IPS-20b (cell line): ENCODE data around the gene MCF2L.

ENCODE experiments used
- H3K27ac ChIP-seq: one replicate; pipeline ENCODE4 v1.5.1; 2013; ENCODE audit warnings: low read length
- H3K27me3 ChIP-seq: 2 replicates; pipeline ENCODE4 v1.6.1; 2013; ENCODE audit warnings: mild to moderate bottlenecking, low read length, inconsistent platforms; ENCODE audit not compliant: insufficient read depth
- H3K36me3 ChIP-seq: 2 replicates; pipeline ENCODE4 v1.6.1; 2013; ENCODE audit warnings: low read depth, mild to moderate bottlenecking, inconsistent platforms, low read length, moderate library complexity; ENCODE audit not compliant: insufficient read depth
- H3K4me1 ChIP-seq: 2 replicates; pipeline ENCODE4 v1.6.1; 2013; ENCODE audit warnings: mild to moderate bottlenecking, control low read depth, inconsistent platforms, low read length, moderate library complexity; ENCODE audit not compliant: insufficient read depth
- H3K4me3 ChIP-seq: 2 replicates; pipeline ENCODE4 v1.5.1; 2013; ENCODE audit warnings: mild to moderate bottlenecking, low read length, inconsistent platforms
- H3K9ac ChIP-seq: 2 replicates; pipeline ENCODE4 v1.6.1; 2013; ENCODE audit warnings: low read depth, mild to moderate bottlenecking, inconsistent platforms, low read length, moderate library complexity
- H3K9me3 ChIP-seq: 2 replicates; pipeline ENCODE4 v1.6.1; 2013; ENCODE audit warnings: mild to moderate bottlenecking, low read depth, low read length, inconsistent platforms; ENCODE audit not compliant: insufficient read depth

The MCF2L gene

GRCh38 chr13:113117911-113118260 lies 148.9 kb downstream of the MCF2L start:
- Histone ChIP-seq H3K27ac (no peak overlapping the region), H3K36me3 (no peaks in the 10 kb centered on the region), H3K4me1 (no peaks in the 10 kb centered on the region; the same call in none of the 2 replicates), H3K27me3 (peaks cover 10% of the 10 kb centered on the region; the same call in 1 of the 2 replicates), H3K9ac (no peak overlapping the region), H3K9me3 (no peaks in the 10 kb centered on the region), H3K4me3 (no peak overlapping the region)

- Histone ChIP-seq H3K27me3 (peaks cover 4% of the 10 kb centered on the region; the same call in 1 of the 2 replicates), H3K36me3 (no peaks in the 10 kb centered on the region), H3K4me3 (no peak overlapping the region), H3K4me1 (no peaks in the 10 kb centered on the region; the same call in none of the 2 replicates), H3K9me3 (no peaks in the 10 kb centered on the region), H3K27ac (no peak overlapping the region), H3K9ac (no peak overlapping the region)
Measured at GRCh38 chr13:113118261-113119021, 149.4 kb downstream of the MCF2L start.

GRCh38 chr13:113119166-113119821 lies 150.3 kb downstream of the MCF2L start:
- Histone ChIP-seq H3K36me3 (no peaks in the 10 kb centered on the region), H3K4me1 (no peaks in the 10 kb centered on the region; the same call in none of the 2 replicates), H3K27me3 (no peaks in the 10 kb centered on the region), H3K4me3 (no peak overlapping the region), H3K9ac (no peak overlapping the region), H3K27ac (no peak overlapping the region), H3K9me3 (no peaks in the 10 kb centered on the region)

GRCh38 chr13:113119822-113120189 lies 150.8 kb downstream of the MCF2L start:
- no peaks in the 10 kb centered on the region for H3K27me3 ChIP-seq
- H3K27ac ChIP-seq: no peak overlapping the region
- no peaks in the 10 kb centered on the region for H3K9me3 ChIP-seq
- no peak overlapping the region for H3K4me3 ChIP-seq
- H3K4me1 ChIP-seq: no peaks in the 10 kb centered on the region; the same call in none of the 2 replicates
- H3K36me3 ChIP-seq: no peaks in the 10 kb centered on the region
- H3K9ac ChIP-seq: no peak overlapping the region

GRCh38 chr13:113120300-113121182 lies 151.5 kb downstream of the MCF2L start:
- H3K4me1 ChIP-seq: no peaks in the 10 kb centered on the region; the same call in none of the 2 replicates
- H3K9me3 ChIP-seq: no peaks in the 10 kb centered on the region
- no peak overlapping the region for H3K27ac ChIP-seq
- H3K27me3 ChIP-seq: no peaks in the 10 kb centered on the region
- no peaks in the 10 kb centered on the region for H3K36me3 ChIP-seq
- H3K4me3 ChIP-seq: no peak overlapping the region
- H3K9ac ChIP-seq: no peak overlapping the region

GRCh38 chr13:113121183-113121927 lies 152.3 kb downstream of the MCF2L start:
- no peaks in the 10 kb centered on the region for H3K36me3 ChIP-seq
- H3K27ac ChIP-seq: no peak overlapping the region
- H3K4me3 ChIP-seq: no peak overlapping the region
- H3K9me3 ChIP-seq: no peaks in the 10 kb centered on the region
- H3K9ac ChIP-seq: no peak overlapping the region
- H3K4me1 ChIP-seq: no peaks in the 10 kb centered on the region; the same call in none of the 2 replicates
- H3K27me3 ChIP-seq: no peaks in the 10 kb centered on the region

GRCh38 chr13:113121928-113122471 lies 153.0 kb downstream of the MCF2L start:
- no peaks in the 10 kb centered on the region for H3K36me3 ChIP-seq
- no peak overlapping the region for H3K9ac ChIP-seq
- H3K27ac ChIP-seq: no peak overlapping the region
- no peak overlapping the region for H3K4me3 ChIP-seq
- H3K9me3 ChIP-seq: no peaks in the 10 kb centered on the region
- no peaks in the 10 kb centered on the region for H3K27me3 ChIP-seq
- H3K4me1 ChIP-seq: no peaks in the 10 kb centered on the region; the same call in none of the 2 replicates

- no peaks in the 10 kb centered on the region; the same call in 1 of the 2 replicates for H3K4me1 ChIP-seq
- H3K4me3 ChIP-seq: peak within 1 kb of the TSS; percentile 53; the same call in 1 of the 2 replicates
- no peak within 1 kb of the TSS for H3K9ac ChIP-seq
- H3K27me3 ChIP-seq: no peaks in the 10 kb centered on the region
- H3K9me3 ChIP-seq: no peaks in the 10 kb centered on the region
- H3K36me3 ChIP-seq: no peaks in the 10 kb centered on the region
- H3K27ac ChIP-seq: no peak within 1 kb of the TSS
Measured at GRCh38 chr13:113122550-113123225, 153.7 kb downstream of the MCF2L start, which contains the start of gene F10. Gene F10 (plus strand): TSS chr13:113122799. CDS start chr13:113122856, 57 bp downstream.

- H3K9me3 ChIP-seq: no peaks in the 10 kb centered on the region
- H3K27ac ChIP-seq: no peak overlapping the region
- no peak overlapping the region for H3K4me3 ChIP-seq
- H3K36me3 ChIP-seq: no peaks in the 10 kb centered on the region
- H3K4me1 ChIP-seq: no peaks in the 10 kb centered on the region; the same call in 1 of the 2 replicates
- H3K27me3 ChIP-seq: no peaks in the 10 kb centered on the region; the same call in 1 of the 2 replicates
- H3K9ac ChIP-seq: no peak overlapping the region
Measured at GRCh38 chr13:113123226-113124201, 154.5 kb downstream of the MCF2L start.
